HG03565 (cell line): ENCODE measurements around the gene COP1.

Experiments used
- ATAC-seq: cut with Tn5 transposase; IDR thresholded peaks from one replicate; pipeline ENCODE4 v1.9.1; 2021; ENCODE audit warnings: mild to moderate bottlenecking, moderate library complexity; ENCODE audit not compliant: unreplicated experiment

The COP1 gene

GRCh38 chr1:175976865-175977642, 230.0 kb downstream of the COP1 start:
- ATAC-seq: no peak

- ATAC-seq: no peak
Measured at GRCh38 chr1:175969231-175969630, 237.9 kb downstream of the COP1 start.

- ATAC-seq: no peak
Measured at GRCh38 chr1:175968486-175969172, 238.5 kb downstream of the COP1 start.

GRCh38 chr1:175963740-175964139, 243.3 kb downstream of the COP1 start:
- ATAC-seq: no peak

GRCh38 chr1:175960169-175960568, 246.9 kb downstream of the COP1 start:
- ATAC-seq: no peak

GRCh38 chr1:175951627-175952026, 255.5 kb downstream of the COP1 start:
- ATAC-seq: no peak

GRCh38 chr1:175947771-175948170, 259.3 kb downstream of the COP1 start:
- no peak for ATAC-seq

GRCh38 chr1:175944591-175944990, 262.5 kb downstream of the COP1 start:
- ATAC-seq: no peak

- ATAC-seq: no peak
Measured at GRCh38 chr1:175941164-175941563, 265.9 kb downstream of the COP1 start.

- no peak for ATAC-seq
Measured at GRCh38 chr1:175936736-175937135, 270.4 kb downstream of the COP1 start.

- ATAC-seq: no peak
Measured at GRCh38 chr1:175935566-175936115, 271.4 kb downstream of the COP1 start.

GRCh38 chr1:175935166-175935565, 271.9 kb downstream of the COP1 start:
- no peak for ATAC-seq

GRCh38 chr1:175933801-175934200, 273.3 kb downstream of the COP1 start:
- ATAC-seq: no peak

GRCh38 chr1:175927944-175928343, 279.1 kb downstream of the COP1 start:
- no peak for ATAC-seq

GRCh38 chr1:175922254-175922881, 284.7 kb downstream of the COP1 start:
- ATAC-seq: no peak

- ATAC-seq: no peak
Measured at GRCh38 chr1:175920381-175920780, 286.7 kb downstream of the COP1 start.

- no peak for ATAC-seq
Measured at GRCh38 chr1:175919001-175919400, 288.1 kb downstream of the COP1 start.

- ATAC-seq: no peak
Measured at GRCh38 chr1:175918364-175918801, 288.7 kb downstream of the COP1 start.

GRCh38 chr1:175914115-175914514, 293.0 kb downstream of the COP1 start:
- no peak for ATAC-seq

GRCh38 chr1:175911138-175911537, 295.9 kb downstream of the COP1 start:
- ATAC-seq: no peak

GRCh38 chr1:175906370-175906769, 300.7 kb downstream of the COP1 start:
- no peak for ATAC-seq

GRCh38 chr1:175904808-175905207, 302.3 kb downstream of the COP1 start:
- no peak for ATAC-seq
